HG03066 (cell line): ENCODE measurements around the gene TRAF3IP3.

ENCODE experiments used
- ATAC-seq: cut with Tn5 transposase; IDR thresholded peaks from one replicate; pipeline ENCODE4 v1.9.1; 2021; ENCODE audit warnings: low read depth; ENCODE audit not compliant: unreplicated experiment

Gene TRAF3IP3

GRCh38 chr1:209767096-209767495 is 11.2 kb downstream of the TRAF3IP3 start:
- ATAC-seq: no peak

GRCh38 chr1:209767706-209768105 is 11.9 kb downstream of the TRAF3IP3 start:
- no peak for ATAC-seq

GRCh38 chr1:209768354-209768774 is 12.5 kb downstream of the TRAF3IP3 start:
- ATAC-seq: peak; percentile 79

GRCh38 chr1:209769171-209769904 is 13.5 kb downstream of the TRAF3IP3 start:
- ATAC-seq: peak; percentile 78

GRCh38 chr1:209769971-209770370 is 14.1 kb downstream of the TRAF3IP3 start:
- no peak for ATAC-seq

- ATAC-seq: no peak
Observed at GRCh38 chr1:209770636-209771415, 15.0 kb downstream of the TRAF3IP3 start.

- ATAC-seq: no peak
Observed at GRCh38 chr1:209772126-209772525, 16.3 kb downstream of the TRAF3IP3 start.

GRCh38 chr1:209774592-209774991 is 18.7 kb downstream of the TRAF3IP3 start:
- no peak for ATAC-seq

- ATAC-seq: no peak
Observed at GRCh38 chr1:209775678-209776077, 19.8 kb downstream of the TRAF3IP3 start.

- ATAC-seq: no peak
Observed at GRCh38 chr1:209777587-209777986, 21.7 kb downstream of the TRAF3IP3 start.

GRCh38 chr1:209778102-209778501 is 22.2 kb downstream of the TRAF3IP3 start:
- ATAC-seq: no peak

GRCh38 chr1:209780268-209780667 is 24.4 kb downstream of the TRAF3IP3 start:
- ATAC-seq: no peak

GRCh38 chr1:209783386-209783785 is 27.5 kb downstream of the TRAF3IP3 start:
- no peak for ATAC-seq

- ATAC-seq: peak; percentile 99
Observed at GRCh38 chr1:209784265-209785169, 28.7 kb downstream of the TRAF3IP3 start, which contains the start of gene C1orf74. Gene C1orf74 (minus strand): TSS chr1:209784559. CDS start chr1:209783634, 925 bp downstream.

- ATAC-seq: no peak
Observed at GRCh38 chr1:209785592-209785991, 29.7 kb downstream of the TRAF3IP3 start.

- no peak for ATAC-seq
Observed at GRCh38 chr1:209786146-209786545, 30.3 kb downstream of the TRAF3IP3 start.

- no peak for ATAC-seq
Observed at GRCh38 chr1:209787551-209787950, 31.7 kb downstream of the TRAF3IP3 start.

GRCh38 chr1:209789245-209789644 is 33.4 kb downstream of the TRAF3IP3 start:
- no peak for ATAC-seq

- ATAC-seq: no peak
Observed at GRCh38 chr1:209790286-209791193, 34.7 kb downstream of the TRAF3IP3 start.

GRCh38 chr1:209791920-209792319 is 36.1 kb downstream of the TRAF3IP3 start:
- no peak for ATAC-seq
